IPS DF 4.7 (cell line): ENCODE measurements around the gene NR6A1.

Experiments
- DNase-seq: peaks from one replicate; pipeline ENCODE4 v3.0.0-alpha.2; 2013; ENCODE audit warnings: low spot score; ENCODE audit errors: extremely low read depth

Gene NR6A1

DNA sequence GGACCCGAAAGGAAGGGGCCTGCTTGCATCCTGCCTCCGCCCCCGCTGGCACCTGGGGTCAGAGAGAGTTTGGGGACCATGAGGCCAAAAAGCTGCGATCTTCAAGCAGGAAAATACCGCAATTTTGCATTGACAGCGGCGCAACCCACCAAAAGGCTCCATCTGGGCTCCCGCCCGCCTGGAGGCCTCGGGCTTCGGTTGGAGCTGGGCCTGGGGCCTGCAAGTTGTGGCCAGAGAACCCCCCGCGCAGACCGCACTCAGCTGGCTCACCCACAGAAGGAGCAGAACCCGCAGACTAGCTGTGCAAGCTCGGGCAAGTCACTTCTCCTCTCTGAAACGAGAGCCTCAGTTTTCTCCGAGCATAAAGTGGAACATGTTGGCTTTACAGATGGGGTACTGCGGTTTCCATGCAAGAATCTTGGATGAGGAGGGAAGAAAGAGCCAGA is 265.2 kb downstream of the NR6A1 start:
- no peak for DNase-seq

DNA sequence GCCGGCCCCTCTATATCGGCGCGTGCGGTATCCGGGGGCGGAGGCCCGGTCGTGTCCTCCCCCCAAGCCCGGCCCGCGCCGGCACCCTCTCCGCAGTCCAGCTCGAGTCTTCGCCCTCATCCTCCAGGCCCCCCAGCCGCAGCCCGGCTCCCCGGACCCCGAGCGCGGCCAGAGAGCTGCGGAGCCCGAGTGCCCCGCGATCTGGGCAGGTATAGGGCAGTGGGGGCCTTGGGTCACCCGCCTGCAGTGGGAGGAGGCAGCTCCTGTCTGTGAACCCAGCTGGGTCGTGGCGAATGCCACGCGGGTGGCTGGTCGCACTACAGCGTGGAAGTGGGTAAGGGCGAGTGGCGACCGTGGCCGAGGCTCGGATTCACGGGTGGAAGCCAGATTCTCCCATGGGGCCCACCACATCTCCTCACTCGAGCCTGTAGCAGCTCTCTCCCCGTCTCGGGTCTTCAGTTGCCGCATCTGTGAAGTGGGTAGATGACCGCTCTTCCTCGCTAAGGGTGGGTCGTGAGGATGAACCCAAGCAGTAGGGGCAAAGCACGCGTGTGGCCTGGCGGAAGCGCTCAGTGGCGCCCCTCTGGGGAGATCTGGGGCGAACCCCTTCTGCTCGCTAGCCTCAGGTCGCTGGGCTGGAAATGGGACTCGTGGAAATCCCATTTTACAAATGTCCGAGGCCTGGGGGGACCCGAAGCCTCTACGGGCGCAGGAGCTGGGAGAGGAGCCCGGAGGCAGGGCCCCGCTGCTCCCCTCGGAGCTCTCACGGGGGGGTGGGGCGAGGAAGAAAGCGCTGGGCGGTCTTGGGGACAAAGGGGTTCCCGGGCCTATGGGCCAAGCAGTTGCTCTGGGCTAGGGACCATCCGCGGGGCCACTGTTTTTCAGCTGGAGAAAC is 265.9 kb downstream of the NR6A1 start:
- no peak for DNase-seq

DNA sequence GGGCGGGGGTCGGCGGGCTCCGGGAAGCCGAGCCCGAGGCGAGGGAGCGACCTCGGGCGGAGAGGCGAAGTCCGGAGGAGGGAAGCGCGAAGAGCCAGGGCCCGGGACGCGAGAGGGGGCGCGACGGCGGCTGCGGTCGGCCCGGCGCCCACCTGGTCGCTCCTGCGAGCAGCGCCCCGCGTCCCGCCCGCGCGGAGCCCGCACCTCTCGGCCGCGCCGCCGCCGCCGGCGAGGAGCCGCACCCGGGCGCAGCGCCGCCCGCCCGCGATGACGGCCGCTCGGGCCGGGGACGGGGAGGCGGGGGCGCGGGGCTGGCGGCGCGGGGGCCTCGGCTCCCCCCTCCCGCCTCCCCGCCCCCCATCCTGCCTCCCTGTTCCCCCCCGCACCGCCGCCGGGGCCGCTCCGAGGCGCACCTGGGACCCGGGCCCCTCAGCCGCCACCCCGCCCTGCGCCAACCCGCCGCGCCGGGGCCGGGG is 266.5 kb downstream of the NR6A1 start:
- DNase-seq: no peak

DNA sequence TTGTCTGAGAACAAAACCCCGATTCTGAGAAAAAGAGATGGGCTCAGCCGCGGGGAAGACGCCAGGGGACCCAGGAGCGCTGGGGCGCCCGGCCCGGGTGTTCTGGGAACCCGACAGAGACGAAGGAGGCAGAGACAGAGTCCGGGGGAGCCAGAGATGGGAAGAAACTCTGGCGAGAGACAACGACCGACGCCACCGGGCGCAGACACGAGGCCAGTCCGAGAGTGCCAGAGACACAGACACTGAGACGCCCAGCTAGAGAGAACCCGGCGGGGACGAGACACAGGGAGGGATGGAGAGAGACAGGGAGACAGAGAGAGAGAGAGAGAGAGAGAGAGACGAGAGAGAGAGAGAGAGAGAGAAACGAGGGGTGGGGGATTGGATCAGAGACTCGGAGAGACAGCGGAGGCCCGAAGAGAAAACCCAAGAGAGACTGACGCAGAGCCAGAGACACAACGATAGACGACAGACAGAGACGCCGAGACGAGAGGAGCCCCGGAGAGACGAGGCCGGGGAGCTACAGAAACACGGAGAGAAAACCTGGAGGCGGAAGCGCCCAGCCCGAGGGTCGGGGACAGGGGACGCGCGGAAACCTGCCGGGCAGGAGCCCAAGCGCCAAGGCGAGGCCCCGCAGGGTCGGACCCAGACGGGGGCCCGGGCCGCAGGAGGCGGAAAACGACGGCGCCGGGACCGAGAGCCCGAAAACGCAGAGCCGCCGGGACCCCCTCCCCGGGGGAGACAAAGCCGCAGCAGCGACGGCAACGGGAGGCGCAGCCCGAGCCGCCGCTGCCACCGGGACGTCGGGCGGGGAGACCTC is 267.2 kb downstream of the NR6A1 start:
- DNase-seq: no peak

DNA sequence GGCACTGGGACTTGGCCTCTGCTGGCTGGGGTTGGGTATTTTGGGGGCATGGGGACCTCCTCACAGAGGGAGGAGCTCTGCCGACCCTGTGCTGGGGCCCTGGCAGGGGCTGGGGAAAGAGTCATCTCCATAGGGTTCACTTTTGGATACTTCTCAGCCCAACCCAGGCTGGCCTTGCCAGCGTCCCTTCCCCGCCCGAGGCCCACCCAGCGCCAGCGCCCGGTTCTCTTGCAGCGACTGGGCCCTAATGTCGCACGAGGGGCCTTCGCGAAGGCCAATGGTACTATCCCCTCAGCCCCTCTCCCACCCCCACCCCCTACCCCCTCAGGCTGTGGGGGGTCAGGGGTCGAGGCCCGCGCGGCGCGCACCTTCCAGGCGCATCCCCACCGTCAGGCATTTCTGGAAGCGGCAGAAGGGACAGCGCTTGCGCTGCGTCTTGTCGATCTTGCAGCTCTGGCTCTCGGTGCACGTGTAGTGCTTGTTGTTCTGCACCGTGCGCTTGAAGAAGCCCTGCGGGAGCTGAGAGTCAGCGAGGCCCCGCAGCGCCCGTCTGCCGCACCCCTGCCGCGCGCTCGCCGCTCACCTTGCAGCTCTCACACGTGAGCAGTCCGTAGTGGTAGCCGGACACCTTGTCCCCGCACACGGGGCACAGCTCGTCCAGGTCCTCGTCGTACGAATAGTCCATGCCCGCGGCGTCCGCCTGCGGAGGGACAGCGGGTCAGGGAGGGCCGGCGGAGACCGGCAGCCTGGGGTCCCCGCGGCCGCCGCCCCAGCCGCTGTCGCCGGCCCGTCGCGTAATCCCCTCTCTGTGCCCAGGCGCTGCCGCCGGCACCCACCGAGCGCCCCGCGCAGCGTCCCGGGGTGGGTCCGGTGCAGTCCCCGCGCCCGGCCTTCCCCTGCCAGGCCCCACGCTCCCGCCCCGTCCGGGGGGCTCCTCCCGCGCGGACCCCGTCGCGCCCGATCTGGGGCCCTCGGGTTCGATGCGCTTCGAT is 268.1 kb downstream of the NR6A1 start:
- DNase-seq: no peak

DNA sequence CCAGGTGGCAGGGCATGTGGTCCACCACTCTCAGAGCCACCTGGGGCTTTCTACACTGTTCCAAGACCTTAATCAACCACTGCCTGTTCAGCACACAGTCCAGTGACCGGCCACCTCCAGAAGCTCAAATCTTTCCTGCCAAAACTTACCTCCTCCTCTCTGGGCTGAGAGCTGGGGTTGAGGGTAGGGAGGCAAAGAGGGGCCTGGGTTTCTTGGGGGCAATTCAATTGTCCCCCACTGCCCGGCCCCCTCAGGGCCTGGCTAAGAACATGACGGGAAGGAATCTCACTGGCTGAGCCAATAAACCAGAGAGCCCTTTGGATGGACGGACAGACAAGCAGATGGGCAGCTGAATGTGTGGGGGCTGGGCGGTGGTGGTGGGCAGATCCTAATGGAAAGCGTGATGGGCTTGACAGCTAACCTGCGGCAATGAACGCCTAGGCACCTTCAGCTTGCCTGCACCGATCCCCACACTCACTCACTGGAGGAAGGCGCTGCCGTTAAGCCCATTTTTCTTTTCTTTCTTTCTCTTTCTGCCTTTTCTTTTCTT is 269.3 kb downstream of the NR6A1 start:
- no peak for DNase-seq

DNA sequence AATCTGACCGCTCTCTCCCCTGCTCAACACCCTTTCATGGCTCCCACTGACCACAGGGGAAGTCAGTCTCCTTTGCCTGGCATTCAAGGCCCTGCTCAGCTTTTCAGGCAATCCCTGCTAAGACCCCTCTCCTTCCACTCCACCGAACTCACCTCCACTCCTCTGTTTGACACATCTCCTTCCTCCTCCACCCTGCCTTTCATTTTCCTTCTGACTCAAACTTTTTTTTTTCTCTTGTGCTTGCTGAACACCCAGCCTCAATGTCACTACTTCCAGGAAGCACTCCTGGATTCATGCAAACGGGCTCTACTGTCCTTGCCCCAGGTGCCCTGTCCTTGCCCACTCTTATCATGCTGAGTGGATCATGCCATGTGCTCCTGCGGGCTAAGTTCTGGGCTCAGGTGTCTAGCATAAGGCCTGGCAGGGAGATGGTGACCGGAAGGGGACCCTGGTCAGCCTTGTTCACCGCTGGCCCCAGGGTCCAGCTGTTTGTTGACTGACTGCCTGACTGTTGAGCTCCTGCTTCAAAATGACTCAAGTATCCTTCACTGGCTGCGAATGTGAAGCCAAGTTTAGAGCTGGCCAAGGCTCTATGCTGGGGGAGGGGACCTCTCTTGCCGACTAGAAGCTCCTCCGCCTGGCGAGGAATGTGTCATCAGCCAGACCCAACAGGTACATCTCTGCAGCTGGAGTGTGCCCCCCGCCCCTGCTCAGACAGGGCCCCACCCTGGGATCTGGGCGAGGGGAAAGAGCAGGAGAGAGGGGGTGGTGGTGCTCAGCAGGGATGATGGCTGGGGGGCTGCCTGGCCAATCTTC is 270.1 kb downstream of the NR6A1 start:
- DNase-seq: no peak

DNA sequence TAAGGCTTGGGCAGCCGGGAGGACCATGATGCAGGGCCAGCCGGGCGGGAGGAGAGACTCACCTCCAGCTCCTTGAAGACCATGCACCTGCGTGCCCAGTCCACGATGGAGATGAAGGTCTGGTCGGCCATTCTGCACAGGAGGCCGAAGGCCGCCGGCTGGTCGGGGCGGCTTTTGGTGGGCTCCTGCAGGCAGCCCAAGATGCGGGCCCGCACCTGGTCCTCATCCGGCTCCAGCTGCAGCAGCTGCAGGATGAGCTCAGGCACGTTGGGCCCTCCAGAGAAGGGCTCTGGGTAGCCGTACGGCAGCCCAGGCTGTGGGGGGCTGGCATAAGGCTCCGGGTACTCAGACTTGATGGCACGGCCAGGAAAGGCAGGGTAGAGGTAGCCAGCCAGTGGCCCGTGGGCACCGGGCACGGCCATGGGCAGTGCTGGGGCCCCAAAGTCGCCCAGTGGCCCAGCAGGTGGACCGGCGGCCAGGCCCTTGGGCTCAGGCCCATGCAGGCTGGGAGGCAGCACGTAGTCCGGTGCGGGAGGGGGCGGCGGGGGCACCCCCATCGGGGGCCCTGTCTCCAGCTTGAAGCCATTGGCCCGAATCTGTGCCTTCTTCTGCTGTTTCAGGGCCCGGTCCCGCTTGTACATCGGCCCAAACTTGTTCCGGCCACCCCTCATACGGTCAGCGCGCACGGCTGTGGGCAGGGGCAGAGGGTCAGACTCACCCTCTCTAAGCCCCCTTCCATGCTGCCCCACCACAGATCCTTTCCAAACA is 270.9 kb downstream of the NR6A1 start:
- no peak for DNase-seq

DNA sequence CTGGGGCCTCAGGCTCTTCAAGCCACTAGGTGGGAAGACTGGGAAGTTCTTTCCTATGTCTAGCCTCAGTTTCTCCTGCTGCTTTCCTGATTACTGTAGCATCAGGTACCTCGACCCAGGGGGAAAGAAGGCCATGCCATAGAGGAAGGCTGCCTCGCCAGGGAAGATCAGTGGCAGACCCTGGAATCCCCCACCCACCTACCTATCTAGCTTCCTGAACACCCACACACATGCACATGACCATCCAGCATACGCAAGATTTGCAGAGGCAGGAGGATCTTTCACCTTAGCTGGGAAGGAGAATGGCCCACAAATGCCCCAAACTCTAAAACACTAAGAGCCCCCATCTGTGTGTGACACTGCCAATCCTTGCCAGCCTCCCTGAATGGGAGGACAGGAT is 271.9 kb downstream of the NR6A1 start:
- no peak for DNase-seq

DNA sequence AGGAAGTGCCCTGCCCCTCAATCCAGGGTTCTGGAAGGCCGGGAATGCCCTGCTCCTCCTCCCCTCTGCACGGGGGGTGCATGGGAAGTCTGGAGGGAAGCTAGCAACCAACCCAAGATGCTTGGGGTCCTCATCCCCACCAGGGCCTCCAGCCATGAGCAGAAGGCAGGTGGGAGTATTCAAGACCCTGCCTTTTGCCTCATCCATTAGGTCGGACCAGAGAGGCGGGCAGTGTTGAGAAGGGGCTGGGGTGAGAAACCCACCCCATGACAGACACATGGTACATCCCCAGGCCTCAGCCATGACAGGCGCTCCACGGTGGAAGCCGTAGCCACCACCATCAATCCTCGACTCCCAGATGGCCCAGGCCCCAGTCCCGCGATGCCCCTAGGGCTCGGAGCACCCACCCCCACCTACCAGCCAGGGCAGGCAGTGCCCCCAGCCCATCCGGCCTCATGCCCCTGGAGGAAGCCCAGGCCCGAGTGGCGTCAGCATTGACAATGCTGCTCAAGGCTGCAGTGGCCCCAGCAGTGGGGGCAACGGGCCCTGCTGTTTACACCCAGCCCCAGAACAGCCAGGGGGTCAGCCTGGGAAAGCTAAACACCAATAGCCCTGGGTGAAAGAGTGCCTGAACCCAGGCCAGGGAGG is 272.5 kb downstream of the NR6A1 start:
- DNase-seq: no peak

DNA sequence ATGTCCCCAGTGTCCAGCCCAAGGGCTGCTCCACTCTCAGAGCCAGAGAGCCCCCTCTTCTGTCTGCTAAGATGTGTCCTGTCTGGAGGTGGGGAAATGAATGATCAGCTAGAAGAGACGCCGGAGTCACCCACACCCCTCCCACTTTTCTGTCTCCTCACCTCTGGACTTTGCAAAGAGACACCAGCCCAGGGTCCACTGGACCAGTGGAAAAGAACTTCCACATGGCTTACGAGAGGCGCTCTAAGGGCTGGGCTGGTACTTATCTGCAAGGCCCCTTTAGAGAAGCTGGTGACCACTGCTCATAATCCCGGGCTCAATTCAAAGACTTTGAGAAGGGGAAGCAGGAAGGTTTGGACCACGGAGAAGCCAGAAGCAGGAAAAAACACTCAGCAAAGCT is 273.1 kb downstream of the NR6A1 start:
- DNase-seq: no peak

DNA sequence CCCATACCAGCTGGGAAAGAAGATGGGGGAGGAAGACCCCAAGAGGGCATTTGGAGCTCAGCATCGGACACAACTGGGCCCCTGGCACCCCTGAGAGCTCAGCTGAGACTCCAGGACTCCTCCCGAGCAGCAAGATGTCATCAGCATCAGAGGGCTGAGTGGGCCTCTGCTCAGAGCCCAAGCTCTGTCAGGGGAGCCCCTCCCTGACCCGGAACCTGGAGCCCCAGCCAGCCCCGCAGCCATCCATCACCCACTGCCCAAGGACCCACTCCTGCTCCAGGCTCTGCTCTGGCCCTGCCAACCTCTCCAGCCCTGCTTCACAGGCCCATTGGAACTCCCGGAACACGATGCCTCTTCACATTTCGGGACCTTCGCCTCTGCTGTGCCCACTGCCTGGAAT is 273.7 kb downstream of the NR6A1 start:
- no peak for DNase-seq

DNA sequence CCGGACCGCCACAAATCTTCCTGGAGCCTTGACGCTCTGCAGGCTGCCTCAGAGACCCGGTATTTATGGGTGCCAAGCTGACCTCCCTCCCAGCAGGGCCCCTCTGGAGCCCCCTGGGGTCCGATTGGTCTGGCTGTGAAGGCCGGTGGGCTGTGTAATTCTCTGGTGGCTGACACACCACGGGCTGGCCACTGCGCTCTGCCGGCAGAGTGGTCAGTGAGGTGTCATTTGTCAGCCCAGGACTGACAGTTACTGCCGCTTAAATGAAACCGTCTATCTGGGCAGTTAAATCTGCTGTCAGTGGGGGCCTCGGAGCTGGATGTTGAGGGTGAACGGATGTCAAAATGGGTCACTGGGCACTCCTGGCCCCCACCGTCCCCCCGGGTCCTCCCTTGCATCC is 274.6 kb downstream of the NR6A1 start:
- DNase-seq: no peak

DNA sequence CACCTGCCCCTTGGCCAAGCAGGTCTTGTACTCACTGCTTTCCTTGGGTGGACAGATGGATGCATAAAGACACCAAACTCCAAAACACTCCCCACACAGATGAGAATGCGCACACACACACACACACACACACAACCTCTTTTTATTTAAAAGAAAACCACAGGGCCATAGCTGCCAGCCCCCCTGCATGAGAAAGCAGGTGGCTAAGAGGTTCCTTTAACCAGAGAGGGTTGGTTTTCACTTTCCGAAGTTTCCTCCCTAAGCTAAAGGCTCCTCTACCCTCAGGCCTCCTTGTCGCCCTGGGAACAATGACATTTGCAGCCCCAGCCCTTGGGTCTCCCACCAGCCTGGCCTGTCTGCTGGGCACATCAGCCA is 275.0 kb downstream of the NR6A1 start:
- DNase-seq: no peak

DNA sequence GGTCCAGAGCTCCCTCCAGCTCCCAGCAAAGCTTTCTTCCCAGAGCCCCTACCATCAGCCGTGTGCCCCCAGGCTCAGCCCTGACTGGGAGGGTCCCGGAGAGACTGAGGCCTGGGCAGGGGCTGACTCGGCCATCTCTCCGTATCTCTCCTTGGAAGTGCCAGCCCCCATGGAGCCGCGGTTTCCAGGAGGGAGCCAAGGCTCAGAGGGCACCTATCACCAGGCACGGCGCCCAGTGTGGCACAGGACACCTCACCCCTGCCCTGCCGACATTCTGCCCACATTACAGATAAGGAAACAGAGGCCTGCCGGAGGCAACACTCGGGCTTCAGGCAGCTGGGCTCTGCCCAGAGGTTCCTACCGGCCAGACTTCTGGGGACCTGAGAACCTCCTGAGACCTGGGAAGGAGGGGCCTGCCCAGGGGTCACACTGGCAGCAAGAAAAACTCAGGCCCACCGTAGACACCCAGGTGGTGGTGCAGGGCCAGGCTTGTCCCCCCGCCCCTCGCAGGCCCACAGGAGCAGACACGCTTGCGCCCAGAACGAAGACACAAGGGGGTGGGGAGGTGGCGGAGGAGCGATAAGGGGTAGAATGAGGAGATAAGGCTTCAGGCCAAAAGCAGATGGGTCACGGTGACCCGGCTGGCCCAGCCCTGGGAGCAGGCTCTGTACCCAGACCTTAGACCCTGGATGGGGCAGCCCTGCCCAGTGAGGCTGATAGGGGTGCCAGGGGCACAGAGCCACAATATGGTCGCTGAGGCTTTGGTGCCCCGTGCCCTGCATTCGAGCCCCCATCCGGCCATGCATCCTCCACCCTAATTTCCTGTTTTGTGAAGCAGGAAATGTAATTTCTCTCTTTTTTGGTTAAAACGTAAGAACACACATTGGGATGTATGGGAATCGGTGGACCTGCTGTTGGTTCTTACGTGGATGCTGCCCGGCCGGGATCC is 275.7 kb downstream of the NR6A1 start:
- no peak for DNase-seq

DNA sequence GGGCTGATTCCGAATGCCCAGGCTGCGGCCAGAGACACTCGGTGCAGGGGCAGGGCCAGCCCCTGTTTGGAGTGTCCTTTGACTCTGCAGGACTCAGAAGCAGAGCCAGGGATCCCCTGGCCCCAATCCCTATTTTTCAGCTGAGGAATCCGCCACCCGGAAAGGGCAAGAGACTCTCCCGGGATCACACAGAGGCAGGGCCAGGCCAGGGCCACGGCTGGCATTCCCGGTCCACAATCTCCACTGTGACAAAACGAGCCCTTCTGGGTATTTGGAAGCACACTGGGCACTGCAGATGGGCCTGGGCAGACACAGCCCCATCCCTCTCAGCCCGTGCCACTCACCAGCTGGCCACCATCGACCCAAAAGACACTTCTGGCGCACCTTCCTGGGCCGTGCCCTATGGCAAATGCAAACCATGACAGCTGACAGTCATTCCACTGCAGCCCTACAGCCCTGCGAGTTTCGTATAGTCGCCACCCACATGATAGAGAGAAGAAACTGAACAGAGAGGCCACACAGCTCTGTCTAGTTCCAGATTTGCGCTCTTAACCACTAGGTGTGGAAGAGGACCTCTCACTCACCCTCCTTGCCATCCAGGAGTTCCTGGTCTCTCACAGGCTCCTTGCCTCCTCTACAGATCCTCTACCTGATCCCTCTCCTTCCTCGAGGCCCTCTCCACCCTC is 277.2 kb downstream of the NR6A1 start:
- DNase-seq: no peak

DNA sequence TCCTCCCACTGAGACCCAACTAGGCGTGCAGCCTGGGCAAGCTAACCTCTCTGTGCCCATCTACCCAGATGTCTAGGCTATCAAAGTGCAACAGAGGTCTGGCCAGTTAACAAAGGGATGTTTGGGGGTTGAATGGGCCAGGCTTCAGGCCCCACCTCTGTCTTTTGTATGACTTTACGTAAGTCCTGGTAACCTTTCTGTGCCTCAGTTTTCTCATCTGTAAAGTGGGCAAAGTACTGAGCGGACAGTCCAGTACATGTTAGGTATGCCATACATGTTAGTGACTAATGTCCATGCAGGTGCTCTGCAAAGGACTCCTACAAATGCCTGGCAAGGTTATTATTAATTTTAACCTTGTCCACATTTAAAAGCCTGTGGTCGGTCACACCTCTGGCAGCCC is 277.9 kb downstream of the NR6A1 start:
- DNase-seq: no peak
